HT1080 (cell line): ENCODE measurements around the gene CYRIA. TPM values are rescaled to one million over a fixed set of nuclear protein-coding genes. Genes with fewer than 3 reads are reported as not detected.

Experiments used
- DNase-seq: peaks from one replicate; pipeline ENCODE4 v3.0.0-alpha.2; 2015; ENCODE audit warnings: low read depth
- total RNA-seq: library from RNA; depleted of rRNA; stranded (reverse); fragments of >200 nt; shearing (Covaris generic); gene quantifications from 2 replicates; pipeline ENCODE4 v1.2.3, GENCODE V29; 2014

The CYRIA gene
- total RNA-seq, 1 experiment from 2014 or later = 11.1 TPM

- no peak for DNase-seq
These were observed 33.0 kb downstream of the CYRIA start for GRCh38 chr2:16632598-16632997.

- DNase-seq = no peak
These were observed 35.2 kb downstream of the CYRIA start for GRCh38 chr2:16630463-16630862.

- DNase-seq = no peak
These were observed 35.9 kb downstream of the CYRIA start for GRCh38 chr2:16629770-16630169.

GRCh38 chr2:16629044-16629443, 36.6 kb downstream of the CYRIA start:
- DNase-seq = no peak

- DNase-seq = no peak
These were observed 37.3 kb downstream of the CYRIA start for GRCh38 chr2:16628314-16628713.

GRCh38 chr2:16626997-16627605, 38.5 kb downstream of the CYRIA start:
- no peak for DNase-seq

GRCh38 chr2:16626497-16626896, 39.1 kb downstream of the CYRIA start:
- peak; percentile 71 for DNase-seq

GRCh38 chr2:16625759-16626158, 39.9 kb downstream of the CYRIA start:
- no peak for DNase-seq

GRCh38 chr2:16625201-16625729, 40.4 kb downstream of the CYRIA start:
- no peak for DNase-seq

GRCh38 chr2:16624436-16624780, 41.2 kb downstream of the CYRIA start:
- no peak for DNase-seq

GRCh38 chr2:16623564-16624435, 41.8 kb downstream of the CYRIA start:
- no peak for DNase-seq

- peak; percentile 91 for DNase-seq
These were observed 42.6 kb downstream of the CYRIA start for GRCh38 chr2:16623031-16623430.

GRCh38 chr2:16622399-16622968, 43.1 kb downstream of the CYRIA start:
- DNase-seq = no peak

GRCh38 chr2:16621316-16621715, 44.3 kb downstream of the CYRIA start:
- DNase-seq = no peak

GRCh38 chr2:16620590-16620989, 45.0 kb downstream of the CYRIA start:
- no peak for DNase-seq

GRCh38 chr2:16619576-16620245, 45.9 kb downstream of the CYRIA start:
- DNase-seq = no peak

GRCh38 chr2:16617282-16618266, 48.1 kb downstream of the CYRIA start:
- DNase-seq = peak; percentile 34
